GM12878 (cell line): ENCODE data around the gene NEMF. TPM values are rescaled to one million over a fixed set of nuclear protein-coding genes. Genes with fewer than 3 reads are reported as not detected.

ENCODE experiments used
- CEBPZ ChIP-seq: fragments of 150-350 bp; IDR thresholded peaks from 2 replicates; pipeline ENCODE4 v1.6.1; 2016; ENCODE audit warnings: low read depth, low read length
- FOS ChIP-seq: IDR thresholded peaks from 3 replicates; pipeline ENCODE4 v1.6.1; 2011; ENCODE audit warnings: borderline replicate concordance; ENCODE audit not compliant: insufficient read length; ENCODE audit errors: extremely low read depth
- MTA2 ChIP-seq: fragments of 450-650 bp; IDR thresholded peaks from 2 replicates; pipeline ENCODE4 v1.6.1; 2016; ENCODE audit warnings: low read depth, mild to moderate bottlenecking, moderate library complexity
- MXI1 ChIP-seq: fragments of 150-350 bp; IDR thresholded peaks from 2 replicates; pipeline ENCODE4 v1.6.1; 2011; ENCODE audit warnings: low read depth, mild to moderate bottlenecking, inconsistent platforms, low read length, improper control_type of control experiment
- SP1 ChIP-seq: IDR thresholded peaks from one replicate; pipeline ENCODE4 v1.6.1; 2011; ENCODE audit warnings: low read depth, low read length
- SUPT20H ChIP-seq: IDR thresholded peaks from 2 replicates; pipeline ENCODE4 v1.6.1; 2011; ENCODE audit warnings: low read depth, mild to moderate bottlenecking, low read length, moderate library complexity, borderline replicate concordance; ENCODE audit not compliant: control insufficient read depth
- USF1 ChIP-seq: IDR thresholded peaks from 2 replicates; pipeline ENCODE4 v1.6.1; 2011; ENCODE audit warnings: borderline replicate concordance, low read depth, mild to moderate bottlenecking, moderate library complexity, mixed read lengths, low read length; ENCODE audit not compliant: insufficient read depth; ENCODE audit errors: extremely low read length
- polyA plus RNA-seq, 11 experiments: library from polyadenylated mRNA; depleted of rRNA in 4 of 11; unstranded in 6 of 11; stranded (reverse) in 5 of 11; fragments of >200 nt; fragmentation: Nextera tagmentation in 4 of 11; fragmentation: Illumina TruSeq in 1 of 11; extraction: Ambion mirVana in 4 of 11; extraction: Trizol in 1 of 11; gene quantifications; 1 replicate in 1 of 11; 2 replicates in 10 of 11; pipeline versions ENCODE4 v1.2.1 to v1.2.3, GENCODE V29; 2011 to 2016; ENCODE audit warnings: inconsistent platforms in 2 of 11, missing spikeins in 2 of 11, low read depth in 1 of 11
- small RNA-seq: library from RNA; depleted of rRNA; stranded (forward); fragments of <200 nt; gene quantifications from one replicate; pipeline ENCODE3, GENCODE V24; 2014
- total RNA-seq, 4 experiments: library from RNA; depleted of rRNA in 3 of 4; stranded (reverse); fragments of >200 nt in 3 of 4; fragmentation: Illumina TruSeq in 1 of 4; extraction: Trizol in 1 of 4; gene quantifications; 2 replicates each; pipeline versions ENCODE4 v1.2.1 to v1.2.3, GENCODE V29; 2013 to 2021

Gene NEMF
- total and polyA plus RNA-seq, 10 of the 15 experiments (the other 5 are each of a cell fraction or from before 2014, with no cell fraction given): 31.5 to 80.1 (median 61.1) TPM

- TF ChIP-seq CEBPZ (no peak), SUPT20H (no peak), FOS (no peak), MTA2 (no peak), SP1 (no peak), USF1 (no peak), MXI1 (no peak)
Measured at GRCh38 chr14:49732896-49733295, 119.7 kb downstream of the NEMF start (continued).

Small RNA genes within 50 kb of the gene (small RNA-seq; reads per million reads assigned to genes)
- gene RF00019: not detected
- 1.5 reads per million, percentile 50 among the genes with 10 or more reads in this experiment for gene RN7SL2
- gene RN7SL3: 3.5 reads per million, percentile 80 among the genes with 10 or more reads in this experiment
- gene RNU6-189P: not detected
- gene RNU6-539P: not detected

Other genes with a start within 250 kb of the NEMF start
- gene RPL36AL, start 232.2 kb downstream of the NEMF start, total RNA-seq (2014; rRNA removed): 260 and 320 TPM in 2 replicates
- gene RPL36AL, start 232.2 kb downstream of the NEMF start, total RNA-seq (2014; rRNA removed; fragmentation: Illumina TruSeq; extraction: Trizol): 549 and 554 TPM in 2 replicates
- gene RPL36AL, start 232.2 kb downstream of the NEMF start, total RNA-seq (2021): 222 and 226 TPM in 2 replicates
- gene RPL36AL, start 232.2 kb downstream of the NEMF start, polyA plus RNA-seq (2011; rRNA removed): 230 and 328 TPM in 2 replicates
- gene RPL36AL, start 232.2 kb downstream of the NEMF start, polyA plus RNA-seq (2014; fragmentation: Illumina TruSeq; extraction: Trizol): 618 and 667 TPM in 2 replicates
- 1,000 to 10,000 TPM; 1,365 to 1,379 TPM for gene RPL36AL, start 232.2 kb downstream of the NEMF start, polyA plus RNA-seq (2014; fragmentation: Nextera tagmentation; extraction: Ambion mirVana)
- gene RPL36AL, start 232.2 kb downstream of the NEMF start, polyA plus RNA-seq (2014; rRNA removed): 397 and 441 TPM in 2 replicates
- gene RPL36AL, start 232.2 kb downstream of the NEMF start, polyA plus RNA-seq (2016; fragmentation: Nextera tagmentation; extraction: Ambion mirVana): 100 to 1,000 TPM; 541 to 571 TPM
- gene MGAT2, start 232.0 kb downstream of the NEMF start, total RNA-seq (2014; rRNA removed): 51.8 and 57.9 TPM in 2 replicates
- gene MGAT2, start 232.0 kb downstream of the NEMF start, total RNA-seq (2014; rRNA removed; fragmentation: Illumina TruSeq; extraction: Trizol): 38.5 and 38.6 TPM in 2 replicates
- 47.9 and 49.5 TPM in 2 replicates for gene MGAT2, start 232.0 kb downstream of the NEMF start, total RNA-seq (2021)
- gene MGAT2, start 232.0 kb downstream of the NEMF start, polyA plus RNA-seq (2011; rRNA removed): 26.6 and 35.3 TPM in 2 replicates
- gene MGAT2, start 232.0 kb downstream of the NEMF start, polyA plus RNA-seq (2014; fragmentation: Illumina TruSeq; extraction: Trizol): 38.0 and 45.9 TPM in 2 replicates
- gene MGAT2, start 232.0 kb downstream of the NEMF start, polyA plus RNA-seq (2014; fragmentation: Nextera tagmentation; extraction: Ambion mirVana): under 1 TPM in 1 of 2 experiments, not detected in 1; 0.03 TPM
- gene MGAT2, start 232.0 kb downstream of the NEMF start, polyA plus RNA-seq (2014; rRNA removed): 32.9 and 34.7 TPM in 2 replicates
- gene MGAT2, start 232.0 kb downstream of the NEMF start, polyA plus RNA-seq (2016; fragmentation: Nextera tagmentation; extraction: Ambion mirVana): 10 to 100 TPM; 38.0 to 39.3 TPM
- 12.6 and 14.0 TPM in 2 replicates for gene DNAAF2, start 217.5 kb downstream of the NEMF start, total RNA-seq (2014; rRNA removed)
- 8.7 and 9.9 TPM in 2 replicates for gene DNAAF2, start 217.5 kb downstream of the NEMF start, total RNA-seq (2014; rRNA removed; fragmentation: Illumina TruSeq; extraction: Trizol)
- 10.5 and 12.0 TPM in 2 replicates for gene DNAAF2, start 217.5 kb downstream of the NEMF start, total RNA-seq (2021)
- 9.0 and 13.3 TPM in 2 replicates for gene DNAAF2, start 217.5 kb downstream of the NEMF start, polyA plus RNA-seq (2011; rRNA removed)
- 10.3 and 12.4 TPM in 2 replicates for gene DNAAF2, start 217.5 kb downstream of the NEMF start, polyA plus RNA-seq (2014; fragmentation: Illumina TruSeq; extraction: Trizol)
- 1 to 10 TPM; 5.7 to 6.1 TPM for gene DNAAF2, start 217.5 kb downstream of the NEMF start, polyA plus RNA-seq (2014; fragmentation: Nextera tagmentation; extraction: Ambion mirVana)
- gene DNAAF2, start 217.5 kb downstream of the NEMF start, polyA plus RNA-seq (2014; rRNA removed): 10.7 and 11.4 TPM in 2 replicates
- gene DNAAF2, start 217.5 kb downstream of the NEMF start, polyA plus RNA-seq (2016; fragmentation: Nextera tagmentation; extraction: Ambion mirVana): 10 to 100 TPM; 21.2 to 24.7 TPM
- 37.6 and 39.3 TPM in 2 replicates for gene POLE2, start 164.6 kb downstream of the NEMF start, total RNA-seq (2014; rRNA removed)
- 34.6 and 38.6 TPM in 2 replicates for gene POLE2, start 164.6 kb downstream of the NEMF start, total RNA-seq (2014; rRNA removed; fragmentation: Illumina TruSeq; extraction: Trizol)
- 19.5 and 22.0 TPM in 2 replicates for gene POLE2, start 164.6 kb downstream of the NEMF start, total RNA-seq (2021)
- gene POLE2, start 164.6 kb downstream of the NEMF start, polyA plus RNA-seq (2011; rRNA removed): 36.5 and 41.9 TPM in 2 replicates
- gene POLE2, start 164.6 kb downstream of the NEMF start, polyA plus RNA-seq (2014; fragmentation: Illumina TruSeq; extraction: Trizol): 45.6 and 53.7 TPM in 2 replicates
- gene POLE2, start 164.6 kb downstream of the NEMF start, polyA plus RNA-seq (2014; fragmentation: Nextera tagmentation; extraction: Ambion mirVana): 10 to 100 TPM; 32.1 to 39.0 TPM
- gene POLE2, start 164.6 kb downstream of the NEMF start, polyA plus RNA-seq (2014; rRNA removed): 27.2 and 31.7 TPM in 2 replicates
- 10 to 100 TPM; 41.1 to 43.8 TPM for gene POLE2, start 164.6 kb downstream of the NEMF start, polyA plus RNA-seq (2016; fragmentation: Nextera tagmentation; extraction: Ambion mirVana)
- 0.34 and 0.65 TPM in 2 replicates for gene KLHDC1, start 159.7 kb downstream of the NEMF start, total RNA-seq (2014; rRNA removed)
- 0.83 and 0.98 TPM in 2 replicates for gene KLHDC1, start 159.7 kb downstream of the NEMF start, total RNA-seq (2014; rRNA removed; fragmentation: Illumina TruSeq; extraction: Trizol)
- gene KLHDC1, start 159.7 kb downstream of the NEMF start, total RNA-seq (2021): 0.72 and 0.87 TPM in 2 replicates
- 0.37 and 0.71 TPM in 2 replicates for gene KLHDC1, start 159.7 kb downstream of the NEMF start, polyA plus RNA-seq (2011; rRNA removed)
- 0.76 and 1.5 TPM in 2 replicates for gene KLHDC1, start 159.7 kb downstream of the NEMF start, polyA plus RNA-seq (2014; fragmentation: Illumina TruSeq; extraction: Trizol)
- under 1 TPM; 0.22 to 0.35 TPM for gene KLHDC1, start 159.7 kb downstream of the NEMF start, polyA plus RNA-seq (2014; fragmentation: Nextera tagmentation; extraction: Ambion mirVana)
- gene KLHDC1, start 159.7 kb downstream of the NEMF start, polyA plus RNA-seq (2014; rRNA removed): 0.50 and 0.61 TPM in 2 replicates
- gene KLHDC1, start 159.7 kb downstream of the NEMF start, polyA plus RNA-seq (2016; fragmentation: Nextera tagmentation; extraction: Ambion mirVana): under 1 TPM; 0.59 to 0.74 TPM
- gene KLHDC2, start 84.6 kb downstream of the NEMF start, total RNA-seq (2014; rRNA removed): 43.9 and 45.0 TPM in 2 replicates
- 23.9 and 25.0 TPM in 2 replicates for gene KLHDC2, start 84.6 kb downstream of the NEMF start, total RNA-seq (2014; rRNA removed; fragmentation: Illumina TruSeq; extraction: Trizol)
- 20.5 and 21.8 TPM in 2 replicates for gene KLHDC2, start 84.6 kb downstream of the NEMF start, total RNA-seq (2021)
- gene KLHDC2, start 84.6 kb downstream of the NEMF start, polyA plus RNA-seq (2011; rRNA removed): 26.5 and 34.3 TPM in 2 replicates
- gene KLHDC2, start 84.6 kb downstream of the NEMF start, polyA plus RNA-seq (2014; fragmentation: Illumina TruSeq; extraction: Trizol): 18.0 and 24.5 TPM in 2 replicates
- 10 to 100 TPM in 1 of 2 experiments, 1 to 10 TPM in 1; 6.0 to 13.3 TPM for gene KLHDC2, start 84.6 kb downstream of the NEMF start, polyA plus RNA-seq (2014; fragmentation: Nextera tagmentation; extraction: Ambion mirVana)
- gene KLHDC2, start 84.6 kb downstream of the NEMF start, polyA plus RNA-seq (2014; rRNA removed): 20.7 and 22.4 TPM in 2 replicates
- gene KLHDC2, start 84.6 kb downstream of the NEMF start, polyA plus RNA-seq (2016; fragmentation: Nextera tagmentation; extraction: Ambion mirVana): 10 to 100 TPM; 41.2 to 44.0 TPM
- gene ARF6, start 40.3 kb upstream of the NEMF start, total RNA-seq (2014; rRNA removed): 64.5 and 66.1 TPM in 2 replicates
- 49.8 and 50.0 TPM in 2 replicates for gene ARF6, start 40.3 kb upstream of the NEMF start, total RNA-seq (2014; rRNA removed; fragmentation: Illumina TruSeq; extraction: Trizol)
- gene ARF6, start 40.3 kb upstream of the NEMF start, total RNA-seq (2021): 91.3 and 94.2 TPM in 2 replicates
- gene ARF6, start 40.3 kb upstream of the NEMF start, polyA plus RNA-seq (2011; rRNA removed): 47.8 and 52.2 TPM in 2 replicates
- 74.8 and 82.5 TPM in 2 replicates for gene ARF6, start 40.3 kb upstream of the NEMF start, polyA plus RNA-seq (2014; fragmentation: Illumina TruSeq; extraction: Trizol)
- 10 to 100 TPM; 46.8 to 86.6 TPM for gene ARF6, start 40.3 kb upstream of the NEMF start, polyA plus RNA-seq (2014; fragmentation: Nextera tagmentation; extraction: Ambion mirVana)
- 69.1 and 73.0 TPM in 2 replicates for gene ARF6, start 40.3 kb upstream of the NEMF start, polyA plus RNA-seq (2014; rRNA removed)
- gene ARF6, start 40.3 kb upstream of the NEMF start, polyA plus RNA-seq (2016; fragmentation: Nextera tagmentation; extraction: Ambion mirVana): 100 to 1,000 TPM; 125 to 128 TPM